ENCODE measurements around the gene RBM22.

DNA sequence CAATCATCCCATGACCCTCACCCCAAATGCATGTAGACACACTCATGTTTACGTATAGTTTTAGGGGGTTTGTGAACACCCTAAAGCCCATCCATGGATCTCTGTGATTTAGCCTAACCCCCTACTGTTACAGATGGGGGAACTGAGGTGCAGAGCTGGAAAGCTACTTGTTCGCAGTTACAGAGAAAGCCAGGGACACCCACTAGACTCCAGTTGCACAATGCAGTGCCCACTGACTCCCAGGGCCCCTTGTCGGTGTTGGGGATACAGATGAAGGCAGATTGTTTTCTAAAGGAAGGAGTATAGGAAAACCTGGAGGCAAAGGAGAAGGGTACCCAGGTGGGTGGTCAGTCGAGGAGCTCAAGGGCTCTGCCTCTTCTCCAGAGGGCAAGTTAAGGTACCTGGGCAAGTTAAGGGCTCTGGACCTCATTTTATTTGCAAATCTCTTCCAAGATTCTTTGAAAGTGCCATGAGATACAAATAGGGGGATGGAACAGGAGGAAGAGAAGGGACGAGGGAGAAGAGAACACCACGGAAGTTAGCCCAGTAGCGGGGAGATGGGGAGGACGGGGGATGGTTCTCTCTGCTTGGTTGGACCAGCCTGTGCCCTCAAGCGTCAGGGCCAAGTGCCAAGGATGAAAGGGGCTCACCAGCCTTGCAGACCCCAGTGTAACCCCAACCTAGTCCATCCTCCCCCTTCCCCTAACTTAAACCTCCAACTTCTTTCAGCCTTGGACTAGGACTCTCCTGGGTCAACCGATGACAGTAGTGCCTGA lies 38.9 kb downstream of the RBM22 start:
- no peak for TF ChIP-seq EZH2 (IDR thresholded peaks at IDR 0.05; ENCODE audit: low read depth)
- TF ChIP-seq, protein P1, sequence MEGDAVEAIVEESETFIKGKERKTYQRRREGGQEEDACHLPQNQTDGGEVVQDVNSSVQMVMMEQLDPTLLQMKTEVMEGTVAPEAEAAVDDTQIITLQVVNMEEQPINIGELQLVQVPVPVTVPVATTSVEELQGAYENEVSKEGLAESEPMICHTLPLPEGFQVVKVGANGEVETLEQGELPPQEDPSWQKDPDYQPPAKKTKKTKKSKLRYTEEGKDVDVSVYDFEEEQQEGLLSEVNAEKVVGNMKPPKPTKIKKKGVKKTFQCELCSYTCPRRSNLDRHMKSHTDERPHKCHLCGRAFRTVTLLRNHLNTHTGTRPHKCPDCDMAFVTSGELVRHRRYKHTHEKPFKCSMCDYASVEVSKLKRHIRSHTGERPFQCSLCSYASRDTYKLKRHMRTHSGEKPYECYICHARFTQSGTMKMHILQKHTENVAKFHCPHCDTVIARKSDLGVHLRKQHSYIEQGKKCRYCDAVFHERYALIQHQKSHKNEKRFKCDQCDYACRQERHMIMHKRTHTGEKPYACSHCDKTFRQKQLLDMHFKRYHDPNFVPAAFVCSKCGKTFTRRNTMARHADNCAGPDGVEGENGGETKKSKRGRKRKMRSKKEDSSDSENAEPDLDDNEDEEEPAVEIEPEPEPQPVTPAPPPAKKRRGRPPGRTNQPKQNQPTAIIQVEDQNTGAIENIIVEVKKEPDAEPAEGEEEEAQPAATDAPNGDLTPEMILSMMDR (conservative IDR thresholded peaks at IDR 0.05), result no peak
